ENCODE measurements around the gene CAMK1D. TPM values are rescaled to one million over a fixed set of nuclear protein-coding genes. Genes with fewer than 3 reads are reported as not detected.

Gene CAMK1D
- polyA plus RNA-seq, 1 experiment = 8.2 TPM

DNA sequence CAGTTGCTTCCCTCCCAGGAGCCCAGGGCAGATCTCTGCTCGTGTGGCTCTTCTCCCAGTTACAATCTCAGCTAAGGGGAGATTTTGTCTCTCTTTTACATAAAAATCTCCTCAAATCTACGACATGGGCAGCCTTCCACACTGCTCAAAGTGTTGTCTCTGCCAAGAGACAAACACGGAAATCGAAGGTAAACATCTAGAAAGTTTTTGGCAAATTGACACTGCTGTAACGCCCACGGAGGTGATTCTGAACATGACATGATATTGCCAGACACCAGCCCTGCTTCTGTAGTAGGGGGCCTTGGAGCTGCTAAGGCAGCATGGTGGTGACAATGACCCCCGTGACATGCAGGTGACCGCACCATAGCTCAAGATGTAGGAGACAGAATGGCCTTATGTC lies 523.8 kb downstream of the CAMK1D start:
- H3K9me3 ChIP-seq (ENCODE audit: control insufficient read depth, insufficient read depth, low read length) = no peaks in the 10 kb centered on the region; the same call in 1 of the 2 replicates
- H3K27me3 ChIP-seq (ENCODE audit: control insufficient read depth, insufficient read depth, low read length) = peaks cover 4% of the 10 kb centered on the region
- no peak for DNase-seq (ENCODE audit: low read depth, low spot score)
- POLR2A ChIA-PET = no interaction called here
- TF ChIP-seq, protein P1, sequence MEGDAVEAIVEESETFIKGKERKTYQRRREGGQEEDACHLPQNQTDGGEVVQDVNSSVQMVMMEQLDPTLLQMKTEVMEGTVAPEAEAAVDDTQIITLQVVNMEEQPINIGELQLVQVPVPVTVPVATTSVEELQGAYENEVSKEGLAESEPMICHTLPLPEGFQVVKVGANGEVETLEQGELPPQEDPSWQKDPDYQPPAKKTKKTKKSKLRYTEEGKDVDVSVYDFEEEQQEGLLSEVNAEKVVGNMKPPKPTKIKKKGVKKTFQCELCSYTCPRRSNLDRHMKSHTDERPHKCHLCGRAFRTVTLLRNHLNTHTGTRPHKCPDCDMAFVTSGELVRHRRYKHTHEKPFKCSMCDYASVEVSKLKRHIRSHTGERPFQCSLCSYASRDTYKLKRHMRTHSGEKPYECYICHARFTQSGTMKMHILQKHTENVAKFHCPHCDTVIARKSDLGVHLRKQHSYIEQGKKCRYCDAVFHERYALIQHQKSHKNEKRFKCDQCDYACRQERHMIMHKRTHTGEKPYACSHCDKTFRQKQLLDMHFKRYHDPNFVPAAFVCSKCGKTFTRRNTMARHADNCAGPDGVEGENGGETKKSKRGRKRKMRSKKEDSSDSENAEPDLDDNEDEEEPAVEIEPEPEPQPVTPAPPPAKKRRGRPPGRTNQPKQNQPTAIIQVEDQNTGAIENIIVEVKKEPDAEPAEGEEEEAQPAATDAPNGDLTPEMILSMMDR (IDR thresholded peaks at IDR 0.05; ENCODE audit: low read depth, low read length) = no peak
- H3K27ac ChIP-seq (ENCODE audit: low read depth, low read length) = no peak overlapping the region
- H3K4me3 ChIP-seq (ENCODE audit: low read depth, low read length) = no peak overlapping the region
- CTCF ChIA-PET = no interaction called here

DNA sequence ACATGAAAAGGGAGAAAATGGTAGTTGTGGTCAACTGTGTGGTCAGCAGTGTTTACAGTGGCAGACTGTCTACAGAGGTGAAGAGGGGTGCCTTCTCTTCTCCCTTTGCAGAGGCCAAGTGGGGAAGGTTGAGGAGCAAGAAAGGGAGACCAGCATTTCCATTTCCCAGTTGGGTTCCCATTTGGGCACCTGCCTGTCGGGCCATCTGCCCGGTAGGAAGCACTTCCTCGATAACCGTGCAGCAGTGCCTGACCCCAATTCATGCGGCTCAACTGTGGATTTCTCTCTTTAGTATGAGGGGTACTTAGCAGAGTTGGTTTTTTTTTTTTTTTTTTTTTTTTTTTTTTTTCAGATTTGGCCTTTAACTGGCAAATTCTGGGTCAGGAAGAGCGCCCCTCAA lies 525.2 kb downstream of the CAMK1D start:
- TF ChIP-seq, protein P1 (IDR thresholded peaks at IDR 0.05; ENCODE audit: low read depth, low read length) = no peak
- Histone ChIP-seq H3K27ac (ENCODE audit: low read depth, low read length) (no peak overlapping the region), H3K27me3 (ENCODE audit: control insufficient read depth, insufficient read depth, low read length) (peaks cover 7% of the 10 kb centered on the region), H3K4me3 (ENCODE audit: low read depth, low read length) (no peak overlapping the region), H3K9me3 (ENCODE audit: control insufficient read depth, insufficient read depth, low read length) (no peaks in the 10 kb centered on the region)
- no peak for DNase-seq (ENCODE audit: low read depth, low spot score)
- ChIA-PET POLR2A (no interaction called here), CTCF (interaction anchor here (1.0 kb wide), 1 partner anchor 28 kb away, joined by 3 read pairs; no protein-coding TSS in a partner anchor)

DNA sequence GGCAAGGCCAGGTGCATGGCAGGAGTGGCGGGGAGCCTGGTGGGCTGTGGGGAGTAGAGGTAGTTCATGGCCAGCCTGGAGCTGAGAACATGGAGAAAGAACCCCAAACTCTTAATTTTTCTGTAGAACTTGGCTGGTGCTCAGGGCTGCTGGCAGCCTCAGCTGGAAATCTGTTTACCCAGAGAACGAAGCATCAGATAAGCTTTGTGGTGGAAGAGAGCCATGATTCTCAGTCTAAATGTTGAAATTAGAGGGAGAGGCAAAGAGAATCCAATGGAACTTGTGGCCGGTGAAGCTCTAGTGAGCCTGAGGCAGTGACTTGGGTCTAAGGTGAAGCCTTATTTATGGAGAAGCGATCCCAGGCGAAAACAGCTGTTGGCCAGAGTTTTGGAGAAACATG lies 525.8 kb downstream of the CAMK1D start:
- peaks cover 7% of the 10 kb centered on the region for H3K27me3 ChIP-seq (ENCODE audit: control insufficient read depth, insufficient read depth, low read length)
- no peak overlapping the region for H3K4me3 ChIP-seq (ENCODE audit: low read depth, low read length)
- no peaks in the 10 kb centered on the region for H3K9me3 ChIP-seq (ENCODE audit: control insufficient read depth, insufficient read depth, low read length)
- H3K27ac ChIP-seq (ENCODE audit: low read depth, low read length) = no peak overlapping the region
- TF ChIP-seq, protein P1 (IDR thresholded peaks at IDR 0.05; ENCODE audit: low read depth, low read length) = no peak
- DNase-seq (ENCODE audit: low read depth, low spot score) = peak; percentile 4
- POLR2A ChIA-PET = interaction anchor here (0.6 kb wide), 1 partner anchor 191 kb away, joined by 3 read pairs; no protein-coding TSS in a partner anchor
- CTCF ChIA-PET = interaction anchor here (1.0 kb wide), 1 partner anchor 27 kb away, joined by 3 read pairs; no protein-coding TSS in a partner anchor

DNA sequence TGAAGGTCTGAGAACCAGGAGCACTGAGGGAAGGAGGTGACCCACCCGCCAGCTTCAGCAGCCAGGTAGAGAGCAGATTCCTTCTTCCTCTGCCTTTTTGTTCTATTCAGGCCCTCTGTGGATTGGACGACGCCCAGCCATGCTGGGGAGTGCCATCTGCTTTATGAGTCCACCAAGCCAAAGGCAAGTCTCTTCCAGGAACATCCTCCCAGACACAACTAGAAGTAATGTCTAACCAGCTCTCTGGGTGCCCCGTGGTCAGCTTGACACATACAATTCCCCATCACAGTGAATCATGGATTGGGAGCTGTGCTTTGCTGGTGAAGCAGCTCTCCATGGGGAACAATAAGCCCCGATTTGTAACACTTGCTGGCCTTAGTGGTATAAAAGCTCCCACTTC lies 526.9 kb downstream of the CAMK1D start:
- no peak overlapping the region for H3K4me3 ChIP-seq (ENCODE audit: low read depth, low read length)
- ChIA-PET POLR2A (no interaction called here), CTCF (no interaction called here)
- H3K27ac ChIP-seq (ENCODE audit: low read depth, low read length) = no peak overlapping the region
- H3K27me3 ChIP-seq (ENCODE audit: control insufficient read depth, insufficient read depth, low read length) = peaks cover 7% of the 10 kb centered on the region
- DNase-seq (ENCODE audit: low read depth, low spot score) = no peak
- no peaks in the 10 kb centered on the region for H3K9me3 ChIP-seq (ENCODE audit: control insufficient read depth, insufficient read depth, low read length)
- TF ChIP-seq, protein P1 (IDR thresholded peaks at IDR 0.05; ENCODE audit: low read depth, low read length) = no peak

DNA sequence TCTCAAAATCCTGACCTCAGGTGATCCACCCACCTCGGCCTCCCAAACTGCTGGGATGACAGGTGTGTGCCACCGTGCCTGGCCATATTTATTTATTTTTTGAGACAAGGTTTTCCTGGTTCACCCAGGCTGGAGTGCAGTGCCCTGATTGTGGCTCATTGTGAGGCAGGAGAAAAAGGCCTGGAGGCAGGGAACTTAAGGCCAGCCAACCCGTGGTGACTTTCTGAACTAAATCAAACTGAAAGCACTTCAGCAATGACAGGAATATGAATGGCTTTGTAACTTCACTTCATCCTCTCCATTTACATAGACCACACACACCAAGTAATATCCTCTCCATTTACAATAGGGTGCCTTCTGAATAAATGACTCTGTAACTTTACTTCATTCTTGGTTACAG lies 527.8 kb downstream of the CAMK1D start:
- ChIA-PET POLR2A (no interaction called here), CTCF (no interaction called here)
- Histone ChIP-seq H3K9me3 (ENCODE audit: control insufficient read depth, insufficient read depth, low read length) (no peaks in the 10 kb centered on the region), H3K27me3 (ENCODE audit: control insufficient read depth, insufficient read depth, low read length) (peaks cover 8% of the 10 kb centered on the region), H3K27ac (ENCODE audit: low read depth, low read length) (no peak overlapping the region), H3K4me3 (ENCODE audit: low read depth, low read length) (no peak overlapping the region)
- TF ChIP-seq, protein P1 (IDR thresholded peaks at IDR 0.05; ENCODE audit: low read depth, low read length) = no peak
- no peak for DNase-seq (ENCODE audit: low read depth, low spot score)

Measured in AG04450 (cell line).